ENCODE measurements around the gene SERTAD2.

- TF ChIP-seq CTCF (IDR thresholded peaks at IDR 0.05; ENCODE audit: insufficient read depth, low read length) (no peak), POLR2AphosphoS5 (IDR thresholded peaks at IDR 0.05; ENCODE audit: low read depth) (peak; percentile 58; the same call in 1 of the 2 replicates), GABPA (IDR thresholded peaks at IDR 0.05; ENCODE audit: low read depth) (no peak), REST (IDR thresholded peaks at IDR 0.05; ENCODE audit: insufficient replicate concordance, low read depth) (peak; percentile 58), SPI1 (IDR thresholded peaks at IDR 0.05; ENCODE audit: borderline replicate concordance, low read depth) (no peak)
Measured at GRCh38 chr2:64653109-64654062, at the start of gene SERTAD2.
